D721Med (cell line): ENCODE data around the gene TMEM270.

Experiments
- DNase-seq: peaks from one replicate; pipeline ENCODE4 v3.0.0; 2011; ENCODE audit warnings: low spot score; ENCODE audit not compliant: insufficient read length
- FAIRE-seq: peaks from 2 replicates; lab custom pipeline; 2011; peaks lifted over from hg19 to GRCh38; lab: Jason Lieb, UNC
- TF ChIP-seq, protein P1 (sequence below): IDR thresholded peaks from 2 replicates; pipeline ENCODE4 v1.5.1; 2012; ENCODE audit warnings: mild to moderate bottlenecking, control low read depth; ENCODE audit not compliant: insufficient read depth; ENCODE audit errors: missing control alignments

The TMEM270 gene

DNA sequence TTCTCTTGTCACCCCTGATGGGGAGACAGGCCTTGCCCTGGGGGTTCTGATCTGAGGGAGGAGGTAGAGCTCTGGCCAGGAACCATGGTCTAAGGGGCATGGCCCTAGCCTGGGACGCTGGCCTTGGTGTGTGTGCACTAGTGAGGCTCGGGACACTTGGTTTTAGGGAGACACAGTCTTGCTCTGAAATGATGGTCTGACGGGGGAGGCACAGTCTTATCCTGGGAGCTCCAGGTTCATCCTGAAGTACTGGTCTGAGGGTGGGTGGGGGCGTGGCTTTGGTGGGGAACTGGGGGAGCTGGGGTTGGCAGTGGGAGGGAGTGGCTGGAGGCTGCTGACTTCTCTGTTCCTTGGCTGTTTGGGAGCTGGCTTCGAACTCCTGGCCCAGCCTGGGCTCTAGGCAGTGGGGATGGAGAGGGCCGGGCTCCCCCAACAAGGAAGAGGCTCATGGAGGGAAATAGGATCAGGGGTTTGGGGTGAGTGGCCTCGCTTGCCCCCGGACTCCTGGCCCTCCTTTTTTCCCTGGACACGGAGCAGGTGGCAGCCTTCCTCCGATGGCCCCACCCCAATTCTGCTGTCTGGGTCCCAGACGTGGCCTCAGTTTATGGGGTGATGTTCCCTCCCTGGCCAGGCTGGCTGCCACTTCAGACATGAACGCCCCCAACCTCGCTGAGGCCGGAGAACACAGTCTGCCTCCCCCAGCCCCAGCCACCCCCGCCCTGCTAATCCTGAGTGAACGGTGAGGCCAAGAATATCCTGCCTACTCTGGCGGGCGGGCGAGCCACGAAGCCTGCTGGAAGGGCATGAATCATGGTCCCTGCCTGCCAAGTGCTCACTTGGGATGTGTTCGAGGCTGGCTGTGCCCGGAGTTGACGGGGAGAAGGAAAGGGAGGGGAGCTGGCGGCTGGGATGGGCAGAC lies 43.5 kb downstream of the TMEM270 start:
- FAIRE-seq (no peak), DNase-seq (no peak)
- TF ChIP-seq, protein P1, sequence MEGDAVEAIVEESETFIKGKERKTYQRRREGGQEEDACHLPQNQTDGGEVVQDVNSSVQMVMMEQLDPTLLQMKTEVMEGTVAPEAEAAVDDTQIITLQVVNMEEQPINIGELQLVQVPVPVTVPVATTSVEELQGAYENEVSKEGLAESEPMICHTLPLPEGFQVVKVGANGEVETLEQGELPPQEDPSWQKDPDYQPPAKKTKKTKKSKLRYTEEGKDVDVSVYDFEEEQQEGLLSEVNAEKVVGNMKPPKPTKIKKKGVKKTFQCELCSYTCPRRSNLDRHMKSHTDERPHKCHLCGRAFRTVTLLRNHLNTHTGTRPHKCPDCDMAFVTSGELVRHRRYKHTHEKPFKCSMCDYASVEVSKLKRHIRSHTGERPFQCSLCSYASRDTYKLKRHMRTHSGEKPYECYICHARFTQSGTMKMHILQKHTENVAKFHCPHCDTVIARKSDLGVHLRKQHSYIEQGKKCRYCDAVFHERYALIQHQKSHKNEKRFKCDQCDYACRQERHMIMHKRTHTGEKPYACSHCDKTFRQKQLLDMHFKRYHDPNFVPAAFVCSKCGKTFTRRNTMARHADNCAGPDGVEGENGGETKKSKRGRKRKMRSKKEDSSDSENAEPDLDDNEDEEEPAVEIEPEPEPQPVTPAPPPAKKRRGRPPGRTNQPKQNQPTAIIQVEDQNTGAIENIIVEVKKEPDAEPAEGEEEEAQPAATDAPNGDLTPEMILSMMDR, result no peak

DNA sequence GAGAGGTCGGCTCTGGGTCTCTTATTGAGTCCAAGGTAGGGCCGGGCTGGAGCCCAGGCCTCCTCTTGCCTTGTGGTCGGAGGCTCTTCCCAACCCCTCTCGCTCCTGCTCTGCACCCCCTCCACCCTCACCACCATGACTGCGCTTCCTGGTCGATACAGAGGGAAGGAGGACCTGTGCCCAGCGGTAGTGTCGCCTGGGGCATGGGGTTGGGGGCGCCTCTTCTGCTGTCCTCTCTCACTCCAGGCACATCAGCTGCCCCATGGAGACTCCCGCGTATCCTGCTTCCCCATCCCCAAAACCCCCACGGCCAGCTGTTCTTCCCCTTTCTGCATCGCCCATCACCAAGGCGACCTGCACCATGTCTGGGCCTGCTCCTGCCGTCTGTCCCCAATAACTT lies 44.4 kb downstream of the TMEM270 start:
- FAIRE-seq (no peak), DNase-seq (no peak)
- TF ChIP-seq, protein P1, result no peak

DNA sequence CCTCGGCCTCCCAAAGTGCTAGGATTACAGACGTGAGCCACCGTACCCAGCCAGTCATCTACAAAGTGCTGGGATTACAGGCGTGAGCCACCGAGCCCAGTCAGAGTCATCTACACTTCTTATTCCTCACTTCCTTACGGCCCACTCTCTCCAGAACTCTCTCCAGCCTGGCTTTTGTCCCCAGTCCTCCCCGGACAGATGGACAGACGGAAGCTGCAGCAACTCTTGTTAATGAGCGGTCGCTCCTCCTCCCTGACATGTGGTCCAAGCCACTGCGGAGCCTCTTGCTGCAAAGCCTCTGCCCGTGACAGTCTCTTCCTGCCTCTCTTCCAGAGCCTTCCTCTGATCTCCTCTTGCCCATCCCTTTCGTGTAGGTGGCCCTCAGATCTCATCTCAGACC lies 45.9 kb downstream of the TMEM270 start:
- DNase-seq (no peak), FAIRE-seq (no peak)
- TF ChIP-seq, protein P1, result no peak

DNA sequence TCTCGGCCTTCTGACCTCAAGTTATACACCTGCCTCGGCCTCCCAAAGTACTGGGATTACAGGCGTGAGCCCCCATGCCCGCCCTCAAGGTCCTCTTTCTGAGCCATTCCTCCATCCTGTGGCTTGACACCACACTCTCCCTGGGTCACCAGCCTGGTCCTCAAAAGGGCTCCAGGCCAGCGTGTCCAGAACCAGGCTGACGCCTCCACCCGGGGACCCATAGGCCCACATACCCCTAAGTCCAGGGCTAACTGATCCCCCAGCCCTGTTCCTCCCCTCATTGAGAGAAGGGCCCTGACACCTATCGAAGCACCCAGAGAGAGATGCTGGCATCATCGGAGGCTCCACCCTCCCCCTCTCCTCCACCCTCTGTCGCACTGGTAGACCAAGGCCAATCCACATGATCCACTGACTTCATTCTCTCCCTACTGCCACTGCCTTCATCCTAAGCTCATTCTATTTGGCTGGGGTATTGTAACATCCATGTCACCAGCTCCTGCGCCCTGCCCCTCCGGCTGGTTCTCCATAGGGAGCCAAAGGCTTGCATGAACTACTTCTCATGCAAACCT lies 46.7 kb downstream of the TMEM270 start:
- DNase-seq, result no peak
- TF ChIP-seq, protein P1, result no peak

DNA sequence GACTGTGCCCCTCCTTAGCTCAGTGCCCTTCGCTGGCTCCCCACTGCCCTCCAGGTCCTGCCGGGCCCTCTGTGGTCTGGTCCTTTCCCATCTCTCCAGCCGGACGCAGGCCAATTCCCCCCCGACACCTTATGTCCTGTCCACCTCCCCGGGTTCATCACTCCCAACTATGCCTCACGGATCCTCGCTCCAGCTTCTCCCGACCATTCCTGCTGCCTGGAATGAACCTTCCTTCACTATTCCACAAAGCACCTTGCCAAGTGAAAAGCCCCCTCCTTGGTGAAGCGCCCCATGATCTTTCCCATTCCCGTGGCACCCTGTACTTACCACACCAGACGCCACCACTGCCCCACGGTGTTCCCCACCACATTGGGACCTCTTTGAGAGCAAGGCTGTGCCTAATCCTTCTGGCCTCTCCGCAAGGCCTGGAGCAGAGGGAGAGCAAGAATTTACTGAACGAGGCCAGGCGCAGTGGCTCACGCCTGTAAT lies 47.2 kb downstream of the TMEM270 start:
- DNase-seq (no peak), FAIRE-seq (no peak)
- TF ChIP-seq, protein P1, result no peak

More for the DNA sequence above, 46.7 kb downstream of the TMEM270 start:
- no peak for FAIRE-seq

DNA sequence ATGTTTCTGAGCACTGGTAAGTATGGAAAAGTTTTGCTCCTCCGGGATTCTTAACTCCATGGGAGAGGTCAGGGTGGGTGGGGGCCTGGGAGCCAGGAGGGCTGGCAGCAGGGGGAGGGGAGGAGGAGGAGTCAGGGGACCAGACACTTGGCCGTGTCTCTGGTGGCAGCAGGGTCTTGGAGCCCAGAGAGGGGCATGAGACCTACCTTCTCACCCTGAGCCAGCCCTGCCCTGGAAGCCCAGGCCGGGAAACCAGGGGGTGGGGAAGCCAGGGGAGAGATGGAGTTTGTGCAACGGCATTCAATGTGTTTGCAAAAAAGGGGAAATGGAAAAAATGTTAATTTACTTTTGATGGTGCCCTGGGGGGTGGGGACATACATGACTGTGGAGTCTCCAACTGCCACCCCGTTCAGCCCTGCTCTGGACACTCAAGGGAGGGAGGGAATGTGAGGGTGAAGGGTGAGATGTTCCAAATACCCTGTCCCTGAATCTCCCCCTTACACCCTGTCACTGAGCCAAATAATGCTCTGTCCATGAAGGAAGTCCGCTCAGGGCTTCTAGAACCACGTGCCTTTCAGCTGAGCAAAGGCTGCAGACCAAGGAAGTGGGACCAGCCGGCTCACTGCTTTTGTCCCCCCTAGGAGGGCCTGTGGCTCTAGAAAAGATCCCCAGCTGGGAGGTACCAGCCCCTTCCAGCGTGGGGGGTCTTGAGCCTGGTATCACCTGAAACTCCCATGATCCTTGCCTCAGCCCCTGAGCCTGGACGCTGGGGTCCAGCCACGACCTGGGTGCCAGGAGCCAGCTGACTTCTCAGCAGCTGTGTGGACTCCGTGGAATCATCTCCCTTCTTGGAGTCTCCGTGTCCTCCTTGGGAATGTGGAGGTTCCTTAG lies 48.3 kb downstream of the TMEM270 start:
- DNase-seq (no peak), FAIRE-seq (no peak)
- TF ChIP-seq, protein P1, result no peak
